ENCODE results near the gene SNX12.

Gene SNX12

GRCh38 chrX:71107245-71107644 is 39.1 kb upstream of the SNX12 start:
- no peak for DNase-seq (ENCODE audit: low read depth)
- H3K4me3 ChIP-seq (ENCODE audit: low read length), result no peak overlapping the region
- no peak for TF ChIP-seq CTCF (conservative IDR thresholded peaks at IDR 0.05; ENCODE audit: low read depth, low read length)

DNA sequence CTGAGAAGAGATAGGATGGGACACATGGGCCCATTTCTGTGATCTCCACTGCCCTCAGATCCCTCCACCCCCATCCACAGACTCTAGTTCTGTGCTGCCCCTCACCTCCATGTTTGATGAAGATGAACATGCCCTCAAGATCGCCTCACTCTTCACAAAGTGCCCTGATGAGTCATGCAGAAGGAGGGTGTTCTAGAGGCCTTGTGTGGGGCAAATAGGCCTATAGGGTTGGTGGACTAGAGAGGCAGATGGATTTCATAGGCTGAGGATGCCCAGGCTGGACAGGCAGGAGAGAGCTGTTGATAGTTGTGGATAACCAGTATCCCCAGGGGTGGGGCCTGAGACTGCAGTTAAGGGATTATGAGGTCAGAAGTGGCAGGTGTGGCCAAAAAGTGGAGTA is 38.3 kb upstream of the SNX12 start, which contains the start of gene CXorf65:
Gene CXorf65 (minus strand): TSS at position 314 of the 400 bp plus-strand sequence. CDS start 184 bp downstream, at position 130.
- DNase-seq (ENCODE audit: low read depth), result no peak
- no peak for TF ChIP-seq CTCF (conservative IDR thresholded peaks at IDR 0.05; ENCODE audit: low read depth, low read length)
- H3K4me3 ChIP-seq (ENCODE audit: low read length), result no peak within 1 kb of the TSS

DNA sequence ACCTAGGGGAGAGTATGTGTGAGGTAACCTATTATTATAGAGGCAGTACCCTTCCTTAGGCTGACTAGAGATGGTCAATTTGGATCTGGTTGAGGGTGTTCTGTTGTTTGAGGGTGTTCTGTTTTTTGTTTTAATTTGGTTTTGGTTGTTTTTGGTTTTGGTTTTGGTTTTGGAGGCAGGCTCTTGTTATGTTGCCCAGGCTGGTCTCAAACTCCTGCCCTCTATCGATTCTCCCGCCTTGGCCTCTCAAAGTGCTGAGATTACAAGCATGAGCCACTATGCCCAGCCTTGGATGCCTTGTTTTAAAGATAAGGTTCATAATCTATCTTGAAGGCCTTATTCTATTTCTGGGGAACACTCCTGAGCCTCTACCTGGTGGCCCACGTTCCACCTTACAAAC is 37.5 kb upstream of the SNX12 start:
- TF ChIP-seq CTCF (conservative IDR thresholded peaks at IDR 0.05; ENCODE audit: low read depth, low read length), result no peak
- no peak for DNase-seq (ENCODE audit: low read depth)
- no peak overlapping the region for H3K4me3 ChIP-seq (ENCODE audit: low read length)

DNA sequence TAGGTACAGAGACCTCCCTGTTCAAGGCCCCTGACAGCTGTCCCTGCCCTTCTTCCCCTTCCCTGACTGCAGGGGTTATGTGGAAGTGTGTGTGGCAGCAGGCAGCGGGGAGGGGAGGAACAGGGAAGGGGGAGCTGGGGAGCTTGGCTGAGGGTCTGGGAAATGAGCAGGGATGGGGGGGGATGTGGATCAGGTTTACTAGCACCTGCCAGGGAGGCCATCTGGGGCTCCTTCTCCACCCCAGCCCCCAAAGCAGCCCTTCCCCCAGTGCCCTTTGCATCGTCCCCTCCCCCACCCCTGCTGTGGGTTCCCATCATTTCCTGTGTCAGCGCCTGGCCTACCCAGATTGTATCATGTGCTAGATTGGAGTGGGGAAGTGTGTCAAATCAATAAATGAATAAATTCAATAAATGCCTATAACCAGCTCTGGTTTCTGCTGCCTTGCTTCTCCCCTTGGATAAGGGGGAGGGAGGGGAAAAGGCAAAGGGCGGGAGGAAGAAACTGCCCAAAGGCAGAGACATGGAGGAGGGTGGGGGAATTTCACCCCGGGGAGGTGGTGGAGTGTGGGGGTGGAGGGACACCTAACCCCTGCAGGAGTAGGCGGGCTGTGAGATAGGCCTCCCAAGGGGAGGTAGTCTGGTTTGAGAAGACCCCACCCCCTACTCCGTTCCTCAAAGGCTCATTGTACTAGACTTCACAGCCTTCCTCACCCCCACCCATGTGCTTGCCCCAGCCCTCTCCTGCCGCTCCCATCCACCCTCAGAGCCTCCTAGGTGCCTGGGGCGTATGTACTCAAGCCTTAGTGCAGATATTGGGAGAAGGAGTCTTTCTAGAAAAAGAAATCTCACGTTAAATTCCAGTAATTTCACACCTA is 35.2 kb upstream of the SNX12 start:
- no peak overlapping the region for H3K4me3 ChIP-seq (ENCODE audit: low read length)
- DNase-seq (ENCODE audit: low read depth), result no peak
- TF ChIP-seq CTCF (conservative IDR thresholded peaks at IDR 0.05; ENCODE audit: low read depth, low read length), result no peak

DNA sequence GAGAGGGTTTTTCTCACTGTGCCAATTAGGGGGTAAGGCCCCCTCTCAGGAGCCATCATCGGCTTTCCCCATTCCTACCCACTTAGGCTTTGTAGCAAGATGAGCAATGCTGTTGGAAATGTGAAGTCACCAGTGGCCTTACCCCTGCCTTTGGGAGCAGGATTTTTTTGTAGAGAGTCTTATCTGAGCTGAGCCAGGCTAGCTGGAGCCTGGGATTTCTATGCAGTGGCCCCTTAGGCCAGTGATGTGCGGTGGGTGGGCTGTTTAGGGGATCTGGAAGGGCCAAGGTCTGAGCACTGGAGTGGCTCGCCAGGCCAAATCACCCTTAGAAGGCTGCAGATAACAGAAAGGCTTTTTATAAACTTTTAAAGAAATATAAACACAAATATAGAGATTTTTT is 34.2 kb upstream of the SNX12 start:
- DNase-seq (ENCODE audit: low read depth), result no peak
- H3K4me3 ChIP-seq (ENCODE audit: low read length), result no peak overlapping the region
- no peak for TF ChIP-seq CTCF (conservative IDR thresholded peaks at IDR 0.05; ENCODE audit: low read depth, low read length)

- DNase-seq (ENCODE audit: low read depth), result no peak
- TF ChIP-seq CTCF (conservative IDR thresholded peaks at IDR 0.05; ENCODE audit: low read depth, low read length), result no peak
- H3K4me3 ChIP-seq (ENCODE audit: low read length), result no peak overlapping the region
These were observed 32.7 kb upstream of the SNX12 start for GRCh38 chrX:71100581-71101505.
